Stimulated activated CD4-positive, alpha-beta T cell treated with anti-CD3 and anti-CD28 coated beads, Interleukin-15, amount 100 ng/mL, for 48 hours (primary cell): ENCODE measurements around the gene PSMB11.

ENCODE experiments used
- DNase-seq, 2 donors: peaks; one replicate each; pipeline ENCODE4 v3.0.0-alpha.2; 2020; ENCODE audit warnings: low read depth in 2 of 2

Gene PSMB11

DNA sequence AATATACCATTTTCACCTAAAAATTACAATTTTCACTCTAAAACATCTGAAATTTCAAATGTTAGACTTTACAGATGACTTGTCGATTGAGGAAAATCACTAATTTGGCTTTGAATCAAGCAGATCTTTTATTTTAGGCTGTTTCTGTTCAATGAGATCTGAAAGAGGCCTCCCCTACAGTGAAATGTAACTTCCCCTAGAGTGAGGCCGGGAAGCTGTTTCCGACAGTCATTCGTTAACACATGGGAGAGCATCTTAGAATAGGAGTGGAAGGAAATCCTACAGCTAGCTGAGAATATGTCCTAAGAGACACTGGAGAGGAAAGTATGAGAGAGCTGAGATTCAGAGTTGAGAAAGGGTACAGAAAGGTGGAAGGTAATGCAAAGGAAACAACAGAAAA is 26.4 kb upstream of the PSMB11 start:
- DNase-seq, result no peak

DNA sequence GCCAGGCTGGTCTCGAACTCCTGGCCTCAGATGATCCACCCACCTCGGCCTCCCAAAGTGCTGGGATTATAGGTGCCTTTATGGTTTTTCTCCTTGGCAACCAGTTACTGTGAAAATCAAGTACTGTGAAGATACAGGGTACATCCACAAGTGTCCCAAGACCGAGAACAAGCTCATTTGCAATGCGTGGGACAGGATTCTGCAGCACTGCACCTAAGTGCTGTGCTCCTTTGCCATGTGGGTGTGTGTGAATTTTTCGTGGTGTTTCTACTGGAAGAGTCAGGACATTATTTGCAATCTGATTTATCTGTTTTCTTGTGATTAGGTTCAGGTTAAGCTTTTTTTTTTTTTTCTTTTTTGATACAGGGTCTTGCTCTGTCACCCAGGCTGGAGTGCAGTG is 24.9 kb upstream of the PSMB11 start:
- DNase-seq, result no peak

DNA sequence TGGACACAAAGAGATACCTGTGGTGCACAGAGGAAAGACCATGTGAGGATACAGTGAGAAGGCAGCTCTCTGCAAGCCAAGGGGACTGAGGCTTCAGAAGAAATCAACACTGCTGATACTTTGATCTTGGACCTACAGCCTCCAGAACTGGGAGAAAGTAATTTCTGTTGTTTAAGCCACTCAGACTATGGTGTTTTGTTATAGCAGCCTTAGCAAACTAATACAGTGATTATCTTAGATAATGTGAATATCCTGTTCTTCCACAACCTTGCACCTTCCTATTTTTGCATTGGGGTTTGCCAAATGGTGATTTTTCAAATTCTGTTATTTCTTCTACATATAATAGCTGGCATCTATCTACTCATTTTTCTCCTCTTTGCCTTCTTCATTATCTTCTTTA is 23.9 kb upstream of the PSMB11 start:
- DNase-seq, result no peak

DNA sequence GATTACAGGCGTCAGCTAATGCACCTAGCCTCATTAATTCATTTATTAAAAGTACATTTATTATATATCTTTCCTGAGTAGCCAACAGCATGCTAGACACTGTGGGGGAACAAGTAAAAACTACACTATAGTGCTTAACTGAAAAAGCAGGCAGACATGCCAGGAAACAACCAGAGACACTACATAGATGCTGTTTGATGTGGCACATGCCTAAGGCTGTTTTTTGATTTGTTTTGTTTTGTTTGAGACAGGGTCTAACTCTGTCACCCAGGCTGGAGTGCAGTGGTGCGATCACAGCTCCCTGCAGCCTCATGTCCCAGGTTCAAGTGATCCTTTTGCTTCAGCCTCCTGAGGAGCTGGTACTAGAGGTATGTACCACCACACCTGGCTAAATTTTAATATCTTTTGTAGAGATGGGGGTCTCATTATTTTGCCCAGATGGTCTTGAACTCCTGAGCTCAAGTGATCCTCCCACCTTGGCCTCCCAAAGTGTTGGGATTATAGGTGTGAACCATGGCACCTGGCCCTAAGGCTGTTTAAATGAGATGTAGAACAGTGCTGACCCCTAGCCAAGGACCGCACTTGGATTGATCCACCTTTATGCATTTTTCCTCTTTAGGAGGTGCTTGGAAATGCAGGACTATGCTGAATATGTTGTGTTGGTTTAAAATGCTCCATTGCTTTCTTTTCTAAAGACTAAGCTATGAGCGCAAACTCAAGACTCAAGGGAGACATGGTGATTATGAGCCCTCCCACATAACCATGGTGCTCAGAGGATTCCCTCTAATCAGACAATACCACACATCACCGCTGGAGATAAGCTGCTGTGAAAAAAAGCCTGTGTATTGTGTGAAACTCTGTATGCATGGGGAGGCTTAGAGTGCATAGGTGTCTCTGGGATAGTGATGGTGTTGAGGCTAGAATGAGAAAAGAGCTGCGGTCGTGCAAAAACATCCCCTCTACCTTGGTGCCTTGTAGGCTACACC is 21.6 kb upstream of the PSMB11 start:
- DNase-seq, result no peak

DNA sequence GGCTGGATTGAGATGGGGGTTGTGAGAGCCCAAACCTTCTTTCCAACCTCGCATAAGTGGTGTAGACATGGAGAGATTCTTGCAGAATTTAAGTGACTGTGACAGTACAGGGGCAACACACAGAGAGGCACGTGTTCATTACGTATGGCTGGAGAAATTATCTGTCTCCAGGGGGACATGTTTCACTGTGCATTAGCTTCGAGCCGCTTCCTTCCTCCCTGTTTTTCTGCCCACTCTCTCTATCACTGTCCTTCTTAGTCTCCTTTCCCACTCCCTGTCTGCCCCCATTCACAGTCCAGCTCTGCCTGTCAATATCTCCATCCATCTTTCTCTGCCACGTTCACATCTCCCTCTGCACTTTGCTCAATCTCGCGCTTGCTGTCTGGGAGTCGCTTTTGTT is 20.6 kb upstream of the PSMB11 start:
- DNase-seq, result no peak

DNA sequence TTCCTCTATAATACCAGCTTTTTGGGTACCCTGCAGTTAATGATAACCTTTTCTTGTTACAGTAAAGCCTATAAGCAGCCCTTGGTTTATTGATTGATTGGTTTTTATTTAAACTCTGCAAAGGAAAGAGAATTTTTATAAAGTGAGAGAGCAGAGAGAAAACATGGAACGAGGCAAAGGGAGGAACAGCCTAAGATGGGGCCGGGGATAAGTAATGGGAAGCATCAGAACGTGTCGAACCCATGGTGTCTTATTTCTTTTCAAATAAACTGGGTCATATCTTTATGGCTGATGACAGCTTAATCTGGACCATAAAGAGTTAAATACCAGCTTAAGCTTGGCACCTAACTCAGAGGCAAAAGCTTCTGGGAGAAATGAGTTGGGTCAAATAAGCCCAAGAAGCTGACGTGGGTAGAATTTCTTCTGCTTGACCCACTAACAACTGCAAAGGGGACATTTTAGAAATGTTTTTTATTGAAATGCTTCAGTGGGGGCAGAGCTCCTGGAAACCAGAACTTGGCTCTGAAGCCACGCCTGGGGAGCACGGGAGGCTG is 20.0 kb upstream of the PSMB11 start:
- no peak for DNase-seq

DNA sequence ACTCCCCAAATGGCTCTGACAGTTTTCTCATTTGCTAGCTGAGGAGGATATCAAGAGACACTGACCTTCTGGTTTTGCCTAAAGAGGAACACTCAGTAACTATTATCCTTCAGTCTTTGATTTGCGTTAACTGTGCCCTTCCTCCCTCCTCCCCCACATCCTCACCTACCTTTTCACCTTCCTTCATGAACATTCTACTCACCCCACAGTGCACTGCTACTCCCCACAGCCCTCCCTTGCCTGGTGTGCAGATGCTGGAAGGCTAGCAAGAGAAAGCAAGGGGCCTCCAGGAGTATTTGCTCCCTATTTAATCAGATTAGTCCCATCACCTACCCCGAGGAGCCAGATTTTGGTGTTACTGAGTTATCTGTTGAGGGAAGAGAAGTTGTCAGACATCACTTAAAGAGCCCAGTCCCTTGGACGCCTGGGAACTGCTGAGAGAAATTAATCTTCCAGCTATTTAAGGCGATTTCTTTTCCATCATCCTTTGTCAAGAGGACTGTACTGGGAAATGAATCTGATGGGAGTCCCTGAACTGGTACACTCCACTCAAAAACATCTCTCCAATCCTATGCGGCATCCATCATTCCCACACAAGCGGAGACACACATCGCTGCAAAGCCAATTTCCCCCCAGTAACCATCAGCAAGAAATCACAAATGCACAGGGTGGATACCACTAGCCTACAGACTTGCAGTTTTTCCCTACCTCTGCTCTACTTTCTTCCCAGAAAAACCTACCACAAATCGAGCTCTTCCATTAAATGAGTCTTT is 18.8 kb upstream of the PSMB11 start:
- DNase-seq, result no peak

DNA sequence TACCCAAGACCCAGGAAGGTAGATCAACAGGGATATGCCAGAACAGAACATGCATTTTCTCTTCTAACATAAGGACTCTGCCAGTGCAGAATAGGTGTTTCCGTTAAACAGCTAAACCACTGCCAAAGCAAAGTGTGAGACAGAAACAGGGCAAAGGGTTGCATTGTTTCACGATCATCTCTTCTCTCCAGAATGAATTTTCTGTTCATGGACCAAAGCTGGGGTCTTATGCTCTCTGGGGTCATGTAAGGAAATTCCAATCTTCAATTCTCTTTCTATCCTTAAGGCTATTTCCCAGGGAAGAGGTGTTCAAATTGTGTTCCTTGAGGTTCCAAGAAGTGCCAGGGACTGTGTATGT is 18.2 kb upstream of the PSMB11 start:
- no peak for DNase-seq

DNA sequence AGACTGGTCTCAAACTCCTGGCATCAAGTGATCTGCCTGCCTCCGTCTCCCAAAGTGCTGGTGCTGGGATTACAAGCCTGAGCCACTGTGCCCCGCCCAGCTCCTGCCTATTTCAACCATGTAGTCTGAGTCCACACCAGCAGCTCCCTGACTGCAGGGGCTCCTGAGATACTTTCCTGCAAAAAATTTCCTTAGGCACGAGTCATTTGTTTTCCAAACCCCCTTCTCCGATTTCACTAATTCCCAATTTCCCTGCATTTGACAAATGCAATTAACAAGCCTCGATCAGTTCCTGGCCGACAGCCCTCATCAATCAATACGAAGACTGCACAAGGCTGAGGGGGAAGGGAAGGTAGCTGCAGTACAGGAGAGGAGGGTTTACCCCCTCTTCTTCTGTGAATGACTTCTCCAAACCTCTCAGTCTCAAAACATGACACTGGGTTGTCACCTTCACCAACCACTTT is 17.4 kb upstream of the PSMB11 start:
- no peak for DNase-seq

DNA sequence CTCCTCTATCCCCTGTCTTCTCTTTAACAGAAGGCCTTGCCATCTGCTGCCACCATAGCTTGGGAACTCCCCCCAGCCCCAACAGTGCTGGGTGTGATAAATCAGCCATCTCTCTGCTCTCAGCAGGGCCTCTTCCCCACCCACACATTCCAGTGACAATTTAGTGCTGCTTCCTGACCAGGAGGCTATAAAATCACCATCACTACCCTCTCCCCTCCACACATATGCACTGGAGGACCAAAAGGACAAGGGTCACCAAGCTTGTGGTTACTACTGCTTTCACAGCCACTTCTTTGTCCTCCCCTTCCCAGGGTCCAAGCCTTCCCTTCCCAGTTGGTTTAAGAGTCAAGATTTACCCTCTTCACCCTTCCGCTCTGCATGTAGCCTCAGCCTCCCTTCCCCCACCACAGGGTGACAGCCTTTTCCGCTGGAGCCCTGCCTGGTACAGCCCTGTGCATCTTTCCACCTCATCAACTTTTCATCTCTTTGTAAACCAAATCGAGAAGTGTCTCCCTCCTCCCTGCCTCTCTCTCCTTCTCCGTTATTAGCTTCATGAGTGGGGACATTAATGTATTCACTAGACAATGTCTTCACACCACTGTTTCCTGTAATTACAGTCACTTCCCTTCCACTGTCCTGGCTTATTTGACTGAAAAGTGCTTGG is 16.7 kb upstream of the PSMB11 start:
- DNase-seq, result no peak

DNA sequence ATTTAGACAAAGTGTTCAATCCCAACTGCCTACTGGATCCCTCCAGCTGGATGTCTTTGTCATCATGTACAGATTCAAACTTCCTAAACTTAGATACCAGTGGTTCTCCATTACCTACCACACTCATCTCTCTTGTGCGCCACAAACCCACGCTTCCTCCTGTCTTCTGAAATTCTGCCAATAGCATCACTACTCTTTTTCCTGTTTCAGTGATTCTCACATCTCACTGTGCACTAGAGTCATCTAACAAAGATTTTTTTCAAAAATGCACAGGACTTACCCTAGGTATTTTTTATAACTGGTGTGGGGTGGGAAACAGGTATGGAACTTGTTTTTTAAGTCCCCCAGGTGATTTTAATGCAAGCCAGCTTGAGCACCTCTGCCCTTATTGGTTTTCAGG is 13.2 kb upstream of the PSMB11 start:
- DNase-seq, result no peak

DNA sequence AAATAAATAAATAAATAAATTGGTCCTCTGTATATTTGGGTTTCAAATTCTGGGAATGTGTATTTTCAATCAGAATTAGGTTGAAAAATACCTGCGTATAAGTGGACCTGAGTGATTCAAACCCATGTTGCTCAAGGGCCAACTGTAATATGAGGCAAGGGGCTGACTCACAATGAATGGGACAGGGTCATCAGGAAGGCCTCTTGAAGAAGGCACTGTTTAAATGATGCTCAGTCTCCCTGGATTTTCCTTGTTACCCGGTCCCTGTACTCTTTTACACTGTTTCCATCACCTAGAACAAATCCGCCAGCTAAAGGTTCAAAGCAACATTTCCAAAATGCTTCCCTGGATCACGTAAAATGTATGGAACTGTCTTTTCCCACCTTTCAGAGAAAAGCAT is 11.1 kb upstream of the PSMB11 start:
- DNase-seq, result no peak

DNA sequence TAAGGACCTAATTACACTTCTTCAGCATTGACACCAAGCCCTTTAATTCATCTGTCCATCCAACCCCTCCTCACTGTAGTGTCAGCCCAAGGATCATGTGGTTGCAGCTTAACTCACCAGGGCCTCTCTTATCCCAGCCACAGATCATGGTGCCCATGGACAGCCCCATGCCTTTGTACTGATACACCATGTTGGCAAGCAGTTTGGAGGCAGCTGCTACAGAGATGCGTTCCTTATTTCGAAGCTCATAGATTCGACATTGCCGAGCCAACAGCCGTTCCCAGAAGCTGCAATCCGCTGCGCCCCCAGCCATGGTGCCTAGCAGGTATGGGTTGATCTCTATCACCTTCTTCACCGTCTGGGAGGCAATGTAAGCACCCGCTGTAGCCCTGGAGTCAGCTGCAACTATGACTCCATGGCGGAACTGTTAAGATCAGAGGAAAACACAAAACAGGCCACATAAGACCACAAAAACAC is 8.7 kb upstream of the PSMB11 start:
- no peak for DNase-seq

DNA sequence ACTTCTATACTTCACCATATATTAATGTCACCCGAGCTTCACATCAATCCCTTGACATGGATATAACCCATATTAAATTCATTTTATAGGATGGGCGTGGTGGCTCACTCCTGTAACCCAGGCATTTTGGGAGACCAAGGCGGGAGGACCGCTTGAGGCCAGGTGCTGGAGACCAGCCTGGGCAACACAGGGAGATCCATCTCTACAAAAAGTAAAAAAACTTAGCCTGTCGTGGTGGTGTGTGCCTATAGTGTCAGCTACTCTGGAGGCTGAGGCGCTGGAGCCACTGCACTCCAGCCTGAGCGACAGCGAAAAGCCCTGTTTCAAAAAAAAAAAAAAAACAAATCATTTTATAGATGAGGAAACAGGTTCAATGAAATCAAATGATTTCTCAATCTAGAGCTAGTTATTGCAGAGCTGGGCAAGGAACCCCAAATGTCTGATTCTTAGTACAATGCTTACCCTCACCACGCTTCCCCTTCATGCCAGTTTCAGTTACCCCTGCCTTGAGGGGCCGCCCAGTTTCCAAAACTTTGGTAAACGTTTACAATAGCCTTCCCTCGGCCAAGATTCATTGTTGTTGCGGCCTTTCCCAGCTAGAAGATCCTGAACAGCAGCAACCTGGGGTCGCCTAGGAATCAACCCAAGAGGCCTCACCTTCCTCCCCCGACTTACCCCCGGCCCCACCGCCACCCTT is 8.1 kb upstream of the PSMB11 start:
- no peak for DNase-seq

DNA sequence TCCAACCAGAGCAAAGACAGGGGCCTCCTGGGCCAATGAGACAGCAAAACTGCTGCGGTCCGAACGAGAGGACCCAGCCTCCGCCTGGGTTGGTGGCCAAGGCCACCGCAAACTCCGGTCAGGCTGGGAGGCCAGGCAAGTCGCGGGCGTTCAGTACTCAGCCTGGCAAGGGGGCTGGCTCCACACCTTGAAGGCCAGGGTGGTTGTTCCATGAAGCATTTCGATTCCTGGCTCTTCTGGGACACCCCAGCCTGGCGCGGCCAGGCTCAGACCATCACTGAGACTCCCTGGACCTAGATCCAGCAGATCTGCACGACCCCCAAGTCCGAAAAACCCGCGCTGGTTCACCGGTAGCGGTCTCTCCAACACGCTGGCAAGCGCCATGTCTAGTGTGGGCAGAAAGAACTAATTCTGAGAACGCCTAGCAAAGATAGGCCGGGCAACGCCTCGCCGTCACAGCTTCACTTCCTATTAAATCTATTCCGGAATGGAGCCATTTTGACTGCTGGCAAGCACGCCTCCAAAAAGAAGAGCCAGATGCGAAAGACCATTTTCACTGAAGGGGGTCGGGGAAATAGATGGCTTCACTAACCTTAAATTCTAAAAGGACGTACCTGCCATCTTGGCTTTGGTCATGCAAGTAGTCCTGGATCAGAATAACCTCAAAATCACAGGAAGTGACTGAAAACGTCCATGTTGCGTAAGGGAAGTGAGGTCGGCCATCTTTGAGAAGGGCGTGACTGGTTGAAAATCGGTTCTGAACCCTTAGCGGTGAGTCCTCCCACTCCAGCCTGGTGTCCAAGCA is 7.3 kb upstream of the PSMB11 start, which contains the start of gene PSMB5:
TSS of gene PSMB5 (minus strand) at position 403 of the 805 bp plus-strand sequence. CDS start at position 384, 19 bp downstream.
- DNase-seq, result peak; percentile 84 to 85

DNA sequence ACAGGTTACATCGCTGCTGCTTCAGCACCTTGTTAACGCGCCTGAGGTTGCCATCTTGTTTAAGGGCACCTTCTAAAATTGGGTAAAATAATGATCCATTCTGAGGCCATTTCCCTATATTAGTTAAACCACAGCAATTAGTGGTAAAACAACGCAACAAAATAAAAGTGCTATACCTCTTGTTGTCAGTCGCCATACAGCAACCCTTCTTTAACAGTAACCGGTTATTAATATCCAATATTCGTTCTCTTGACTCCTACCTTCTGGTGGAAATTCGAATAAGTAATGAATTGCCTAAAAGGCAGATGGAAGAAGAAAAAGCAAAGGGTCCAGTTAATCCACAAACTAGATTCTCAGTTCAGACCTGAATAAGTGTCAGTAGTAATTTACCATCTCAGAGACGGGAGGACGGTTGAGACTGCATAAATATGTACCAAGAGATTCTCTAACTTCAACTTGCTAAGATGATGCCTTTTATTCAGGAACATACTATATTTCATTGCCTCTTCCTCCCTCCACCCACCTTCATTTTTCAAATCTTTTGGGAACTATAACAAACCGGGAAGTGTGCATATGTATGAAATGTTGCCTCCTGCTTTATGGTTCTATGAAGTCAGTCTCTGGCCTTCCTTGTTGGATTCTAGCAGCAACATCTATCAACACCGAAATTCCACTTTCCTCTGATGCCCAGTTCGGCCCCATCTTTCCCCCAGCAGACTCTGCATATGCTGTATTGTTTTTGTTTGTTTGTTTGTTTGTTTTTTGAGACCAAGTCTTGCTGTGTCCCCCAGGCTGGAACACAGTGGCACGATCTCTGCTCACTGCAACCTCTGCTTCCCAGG is 6.5 kb upstream of the PSMB11 start:
- DNase-seq, result no peak

DNA sequence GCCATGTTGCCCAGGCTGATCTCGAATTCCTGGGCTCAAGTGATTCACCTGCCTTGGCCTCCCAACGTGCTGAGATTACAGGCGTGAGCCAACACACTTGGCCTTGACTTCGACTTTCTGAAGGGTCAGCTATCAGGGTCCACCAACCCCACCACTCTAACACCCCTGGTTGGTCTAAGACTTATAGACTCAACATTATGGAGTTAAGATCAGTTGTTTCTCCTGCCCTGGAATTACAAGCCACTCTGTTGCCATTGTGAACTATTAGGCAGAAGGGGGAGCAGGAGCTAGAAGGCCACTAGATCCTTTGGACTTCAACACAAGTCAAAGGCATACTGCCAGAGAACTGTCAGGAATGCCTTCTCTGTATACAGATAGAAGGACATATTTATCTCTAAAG is 1.9 kb upstream of the PSMB11 start:
- no peak for DNase-seq

DNA sequence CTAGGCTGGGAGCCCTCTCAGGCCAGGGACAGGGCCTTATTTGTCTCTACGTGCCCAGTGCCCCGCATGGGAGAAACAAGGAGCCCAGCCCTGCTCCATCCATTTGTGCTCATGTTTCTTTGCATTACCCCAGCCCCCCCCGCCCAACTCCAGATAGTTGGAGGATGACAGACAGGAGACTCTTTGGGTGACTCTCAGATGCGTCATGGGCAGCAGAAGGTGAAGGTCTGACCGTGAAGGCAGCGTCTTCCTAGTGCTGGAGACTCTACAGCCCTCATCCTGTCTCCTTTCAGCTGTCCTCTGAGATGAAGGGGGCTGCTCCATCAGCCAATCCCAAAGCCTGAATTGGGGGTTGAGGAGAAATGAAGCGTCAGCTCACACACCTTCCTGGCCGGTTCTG is 283 bp upstream of the PSMB11 start:
- DNase-seq, result no peak

DNA sequence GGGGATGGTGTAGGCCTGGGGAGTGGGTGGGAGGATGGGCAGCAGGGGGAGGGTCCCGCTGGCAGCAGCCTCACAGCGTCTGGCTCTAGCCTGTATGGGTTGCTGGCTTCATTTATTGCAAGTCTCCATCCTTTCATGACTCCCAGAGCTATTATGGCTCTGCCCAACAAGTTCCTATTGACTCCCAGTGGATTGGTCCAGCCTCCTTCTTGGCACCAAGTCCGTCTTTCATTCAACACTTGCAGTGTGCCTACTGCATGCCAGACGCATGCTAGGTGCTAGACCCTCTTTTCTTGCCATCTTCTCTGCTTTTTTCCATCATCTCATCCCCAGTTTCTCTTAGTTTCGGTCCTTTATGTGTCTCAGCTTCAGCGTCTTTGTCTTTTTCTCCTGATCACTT is 1.1 kb downstream of the PSMB11 start:
- no peak for DNase-seq
